ENCODE results near the gene ANKLE1.
A peak's percentile ranks its signal among the peaks of the same experiment; 100 is the strongest.
"Not testable (repeated sequence)": the region's sequence is repeated elsewhere in the genome, so short reads cannot be mapped to it uniquely, and the experiment has no call there.

The ANKLE1 gene

GRCh38 chr19:17248011-17248776 lies 33.5 kb upstream of the ANKLE1 start:
- no peak for DNase-seq

DNA sequence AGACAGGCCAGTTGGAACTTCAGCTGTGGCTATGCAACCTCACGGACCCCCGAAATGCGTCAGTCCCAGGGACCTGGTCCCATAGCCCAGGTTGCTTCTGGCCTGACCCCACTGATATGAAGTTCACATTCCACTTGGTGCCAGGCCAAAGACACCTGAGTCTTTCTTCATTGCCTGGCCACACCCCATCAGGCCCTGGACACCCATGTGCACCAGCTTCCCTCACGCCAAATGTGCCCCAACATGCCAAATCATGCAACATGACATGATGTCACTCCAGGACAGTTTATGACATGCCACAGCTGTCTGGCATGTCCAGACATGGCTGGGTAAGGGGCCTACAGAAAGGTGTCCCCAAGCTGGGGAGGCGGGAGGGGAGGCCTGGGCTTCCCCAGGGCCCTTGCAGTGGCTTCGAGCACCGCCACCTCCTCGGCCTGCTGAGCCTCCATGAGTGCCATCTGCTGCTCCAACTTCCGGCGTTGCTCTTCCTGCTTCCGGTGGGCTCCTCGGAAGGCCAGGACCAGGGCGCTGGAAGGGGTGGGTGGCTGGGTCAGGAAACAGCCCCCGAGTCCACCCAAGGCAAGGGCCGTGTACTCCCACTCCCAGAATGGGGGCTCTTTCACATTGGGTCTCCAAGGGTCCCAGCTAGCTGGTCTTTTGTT lies 31.7 kb upstream of the ANKLE1 start:
- DNase-seq = no peak

DNA sequence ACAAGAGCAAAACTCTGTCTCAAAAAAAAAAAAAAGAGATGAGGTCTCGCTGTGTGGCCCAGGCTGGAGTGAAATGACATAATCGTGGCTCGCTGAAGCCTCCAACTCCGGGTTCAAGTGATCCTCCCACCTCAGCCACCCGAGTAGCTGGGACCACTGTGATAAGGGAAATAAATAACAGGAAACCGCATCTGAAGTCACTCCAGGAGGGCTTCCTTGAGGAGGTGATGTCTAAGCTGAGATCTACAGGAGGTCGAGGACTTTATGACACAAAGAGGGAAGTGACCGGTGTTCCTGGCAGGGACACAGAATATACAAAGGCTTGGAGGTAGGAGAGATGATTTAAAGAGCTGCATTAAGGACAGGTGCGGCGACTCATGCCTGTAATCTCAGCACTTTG lies 27.1 kb upstream of the ANKLE1 start:
- DNase-seq = no peak

DNA sequence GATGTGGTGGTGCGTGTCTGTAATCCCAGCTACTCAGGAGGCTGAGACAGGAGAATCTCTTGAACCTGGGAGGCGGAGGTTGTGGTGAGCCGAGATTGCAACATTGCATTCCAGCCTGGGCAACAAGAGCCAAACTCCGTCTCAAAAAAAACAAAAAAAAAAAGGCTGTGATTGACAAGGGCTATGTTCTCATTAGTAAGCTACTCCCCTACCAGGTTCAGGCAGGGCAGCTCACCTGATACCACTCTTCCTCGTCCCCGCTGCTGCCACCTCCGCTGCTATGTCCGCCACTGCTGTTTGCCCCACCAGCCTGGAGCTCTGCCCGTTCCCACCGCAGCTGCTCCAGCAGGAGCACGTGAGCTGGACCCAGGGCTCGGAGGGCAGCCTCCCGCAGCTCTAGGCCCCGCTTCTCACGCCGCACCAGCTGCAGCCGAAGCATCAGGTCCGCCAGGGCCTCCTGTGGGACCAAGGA lies 26.5 kb upstream of the ANKLE1 start:
- DNase-seq = no peak

- no peak for DNase-seq
Observed at GRCh38 chr19:17256130-17256529, 25.6 kb upstream of the ANKLE1 start.

GRCh38 chr19:17259118-17259780 lies 22.5 kb upstream of the ANKLE1 start:
- no peak for DNase-seq

DNA sequence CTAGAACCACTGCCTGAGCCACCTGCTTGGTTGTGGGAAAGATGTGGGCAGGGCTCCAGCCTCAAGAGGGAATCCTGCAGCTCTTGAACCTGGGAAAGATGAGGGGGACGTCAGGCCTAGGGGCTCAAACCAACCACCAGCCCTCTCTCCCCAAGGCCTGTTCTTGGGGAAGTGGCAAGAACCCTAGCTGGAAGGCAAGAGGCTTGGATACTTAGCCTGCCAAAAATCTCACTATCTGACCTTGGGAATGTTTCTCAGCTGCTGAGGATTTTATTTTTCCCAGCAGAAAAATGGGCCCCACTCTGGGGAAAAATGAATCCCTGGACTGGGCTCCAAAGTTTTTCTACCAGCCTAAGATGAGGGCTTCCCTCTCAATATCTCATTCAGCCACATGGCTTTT lies 21.8 kb upstream of the ANKLE1 start:
- DNase-seq = no peak

DNA sequence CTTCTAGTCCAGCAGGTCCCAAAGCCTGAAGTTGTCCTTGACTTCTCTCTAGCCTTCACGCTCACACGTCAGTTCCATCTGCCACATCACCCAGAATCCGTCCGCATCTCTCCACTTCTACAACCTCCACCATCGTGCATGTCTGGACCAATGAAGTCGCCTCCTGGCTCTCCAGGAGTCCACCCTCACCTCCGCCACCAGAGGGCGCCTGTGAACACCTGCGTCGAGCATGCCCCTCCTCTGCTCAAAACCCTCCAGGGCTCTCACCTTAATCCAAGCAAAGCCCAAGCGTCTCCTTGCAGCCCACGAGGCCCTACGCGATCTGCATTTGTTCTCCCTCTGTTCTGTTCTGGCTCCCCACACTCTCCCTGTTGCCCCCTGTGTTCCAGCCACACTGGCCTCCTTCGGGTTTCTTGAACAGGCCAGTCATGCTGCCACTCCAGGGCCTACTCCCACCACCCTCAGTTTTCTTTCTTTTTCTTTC lies 20.8 kb upstream of the ANKLE1 start:
- peak in 10 of 14 donors; percentile 15 to 53 (median 26) for DNase-seq

DNA sequence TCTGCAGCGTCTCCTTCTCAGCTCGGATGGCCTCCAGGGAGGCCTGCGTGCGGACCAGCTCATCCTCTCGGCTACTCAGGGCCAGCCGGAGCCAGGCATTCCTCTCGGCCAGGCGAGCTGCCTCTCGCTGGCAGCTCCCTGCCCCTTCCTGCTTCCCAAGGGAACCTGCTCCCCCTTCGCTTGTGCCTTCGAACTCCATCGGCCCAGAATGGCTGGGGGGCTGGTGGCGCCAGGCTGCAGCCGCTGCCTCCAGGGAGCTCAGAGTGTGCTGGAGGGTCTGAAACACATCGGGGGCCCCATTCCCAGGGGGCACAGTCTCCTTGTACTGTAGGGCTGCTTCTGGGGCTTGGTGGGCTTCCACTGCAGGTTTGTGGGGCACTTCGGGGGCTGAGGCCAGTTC lies 19.1 kb upstream of the ANKLE1 start:
- DNase-seq = no peak

DNA sequence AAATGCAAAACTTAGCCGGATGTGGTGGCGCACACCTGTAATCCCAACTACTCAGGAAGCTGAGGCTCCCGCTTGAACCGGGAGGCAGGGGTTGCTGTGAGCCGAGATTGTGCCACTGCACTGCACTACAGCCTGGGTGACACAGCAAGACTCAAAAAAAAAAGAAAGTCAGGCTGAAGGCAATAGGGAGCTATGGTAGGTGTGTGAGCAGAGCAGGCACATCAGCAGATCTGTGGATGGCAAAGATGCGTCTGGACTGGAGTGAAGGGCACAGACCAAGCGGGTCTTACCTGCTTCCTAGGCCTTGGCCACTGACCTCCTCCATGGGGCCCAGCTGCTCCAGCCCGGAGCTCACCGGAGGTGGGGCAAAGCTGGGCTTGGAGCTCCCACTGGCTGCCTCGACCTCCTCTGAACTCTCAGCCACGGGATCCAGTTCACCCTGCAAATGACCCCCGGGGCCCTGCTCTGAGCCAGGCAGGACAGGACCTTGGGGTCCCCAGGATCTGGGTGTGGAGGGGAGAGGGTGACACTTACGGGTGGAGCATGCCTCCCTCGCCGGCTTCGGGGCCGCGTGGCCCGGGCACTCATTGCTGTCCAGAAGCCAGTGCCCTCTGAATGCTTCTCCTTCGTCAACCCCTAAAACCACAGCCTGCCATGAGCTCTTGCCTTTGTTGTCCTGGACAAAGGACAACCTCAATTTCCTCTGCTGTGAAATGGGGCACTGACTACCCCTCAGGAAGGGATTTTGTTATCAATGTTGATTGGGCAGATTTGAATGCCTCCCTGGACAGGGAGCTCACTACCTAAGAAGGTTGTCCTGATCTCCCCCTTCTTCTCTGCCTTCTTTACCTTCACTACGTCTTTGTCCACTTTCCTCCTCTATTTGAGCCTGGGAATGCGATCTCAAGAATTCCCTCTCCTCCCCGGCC lies 17.7 kb upstream of the ANKLE1 start:
- no peak for DNase-seq

DNA sequence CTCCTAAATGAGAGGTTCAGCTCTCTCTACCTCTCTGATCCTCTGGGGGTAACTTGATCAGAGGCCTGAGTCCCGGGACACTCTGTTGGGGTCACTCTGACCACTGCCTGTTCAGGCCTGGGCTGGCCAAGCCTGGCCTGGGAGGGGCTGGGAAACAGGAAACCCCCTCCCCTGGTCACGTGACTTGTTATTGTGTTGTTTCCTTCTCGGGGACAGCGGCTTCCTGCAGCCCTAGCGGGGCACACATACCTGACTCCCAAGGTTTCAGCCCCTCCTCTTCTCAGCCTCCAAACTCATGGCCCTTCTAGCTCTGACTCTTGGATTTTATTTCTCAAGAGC lies 17.1 kb upstream of the ANKLE1 start, which contains the start of gene USHBP1:
USHBP1 (minus strand) TSS at position 105 of the 339 bp plus-strand sequence. CDS start 446 bp downstream, outside the sequence.
- DNase-seq = no peak

DNA sequence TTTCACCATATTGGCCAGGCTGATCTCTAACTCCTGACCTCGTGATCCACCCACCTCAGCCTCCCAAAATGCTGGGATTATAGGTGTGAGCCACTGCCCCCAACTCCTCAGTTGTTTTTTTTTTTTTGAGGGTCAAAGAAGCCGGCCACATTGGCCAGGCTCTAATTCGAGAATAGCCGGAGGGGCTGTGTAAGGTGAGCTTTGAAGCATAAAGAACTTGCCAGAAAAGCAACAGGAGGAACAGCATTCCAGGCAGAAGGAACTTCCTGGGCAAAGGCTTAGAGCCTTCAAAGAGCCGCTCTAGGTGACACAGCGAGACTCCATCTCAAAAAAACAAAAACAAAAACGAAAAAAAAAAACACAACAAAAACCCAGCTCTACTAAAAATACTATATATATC lies 15.7 kb upstream of the ANKLE1 start:
- DNase-seq = no peak

- DNase-seq = no peak
Observed at GRCh38 chr19:17266589-17266974, 15.1 kb upstream of the ANKLE1 start.

- peak; percentile 73 to 100 (median 94) for DNase-seq
Observed at GRCh38 chr19:17266975-17267788, 14.5 kb upstream of the ANKLE1 start, which contains the start of gene BABAM1. TSS of gene BABAM1 (plus strand) at chr19:17267443. CDS start at chr19:17268807, 1,364 bp downstream.

DNA sequence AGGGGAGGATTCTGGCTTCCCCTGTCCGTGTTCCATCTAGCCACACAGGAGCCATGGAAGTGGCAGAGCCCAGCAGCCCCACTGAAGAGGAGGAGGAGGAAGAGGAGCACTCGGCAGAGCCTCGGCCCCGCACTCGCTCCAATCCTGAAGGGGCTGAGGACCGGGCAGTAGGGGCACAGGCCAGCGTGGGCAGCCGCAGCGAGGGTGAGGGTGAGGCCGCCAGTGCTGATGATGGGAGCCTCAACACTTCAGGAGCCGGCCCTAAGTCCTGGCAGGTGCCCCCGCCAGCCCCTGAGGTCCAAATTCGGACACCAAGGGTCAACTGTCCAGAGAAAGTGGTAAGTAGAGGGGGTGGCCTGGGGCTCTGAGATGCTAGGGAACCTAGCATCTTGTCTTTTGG lies 12.9 kb upstream of the ANKLE1 start:
- DNase-seq = no peak

- DNase-seq = not testable (repeated sequence)
Observed at GRCh38 chr19:17274892-17275291, 6.8 kb upstream of the ANKLE1 start.

DNA sequence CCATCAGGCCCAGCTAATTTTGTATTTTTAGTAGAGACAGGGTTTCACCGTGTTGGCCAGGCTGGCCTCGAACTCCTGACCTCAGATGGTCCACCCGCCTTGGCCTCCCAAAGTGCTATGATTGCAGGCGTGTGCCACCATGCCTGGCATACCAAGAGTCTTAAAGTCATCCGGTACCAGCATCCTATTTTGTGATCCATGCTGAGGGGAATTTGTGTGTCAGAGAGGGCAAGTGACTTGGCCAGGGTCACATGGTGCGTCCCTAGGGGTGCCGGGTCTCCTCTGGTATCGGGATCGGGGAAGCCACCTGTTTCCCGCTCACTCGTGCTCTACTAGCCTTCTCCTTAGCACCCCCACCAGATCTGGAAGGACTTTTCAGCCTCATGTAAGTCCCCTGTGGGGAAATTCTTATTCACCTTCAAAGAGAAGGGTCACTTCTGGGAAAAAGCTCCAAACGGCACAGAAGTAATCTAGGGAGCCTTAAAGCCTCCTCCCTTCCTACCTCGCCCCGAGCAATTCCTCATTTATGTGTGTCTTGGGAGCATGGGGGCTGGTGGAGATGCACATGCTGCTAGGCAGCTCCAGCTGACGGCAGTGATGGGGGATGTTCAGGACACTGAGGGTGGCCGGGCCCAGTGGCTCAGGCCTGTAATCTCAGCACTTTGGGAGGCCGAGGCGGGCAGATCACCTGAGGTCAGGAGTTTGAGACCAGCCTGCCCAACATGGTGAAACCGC lies 6.1 kb upstream of the ANKLE1 start:
- DNase-seq = no peak

DNA sequence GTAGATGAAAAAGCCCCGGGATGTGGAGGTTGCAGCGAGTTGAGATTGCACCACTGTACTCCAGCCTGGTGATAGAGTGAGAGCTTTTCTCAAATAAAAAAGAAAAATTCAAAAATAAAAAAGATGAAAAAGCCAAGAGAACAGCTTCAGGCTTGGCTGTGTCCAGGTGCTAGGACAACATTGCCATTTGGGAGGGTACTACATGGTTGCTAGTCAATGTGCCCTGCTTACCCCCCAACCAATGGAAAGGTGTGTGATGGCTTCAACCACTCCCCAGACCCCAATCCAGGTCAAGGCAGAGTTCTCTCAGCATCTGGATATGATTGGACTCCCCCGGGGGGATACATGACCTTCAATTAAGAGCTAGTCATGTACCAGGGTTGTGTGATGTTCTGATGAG lies 2.3 kb upstream of the ANKLE1 start:
- no peak for DNase-seq

DNA sequence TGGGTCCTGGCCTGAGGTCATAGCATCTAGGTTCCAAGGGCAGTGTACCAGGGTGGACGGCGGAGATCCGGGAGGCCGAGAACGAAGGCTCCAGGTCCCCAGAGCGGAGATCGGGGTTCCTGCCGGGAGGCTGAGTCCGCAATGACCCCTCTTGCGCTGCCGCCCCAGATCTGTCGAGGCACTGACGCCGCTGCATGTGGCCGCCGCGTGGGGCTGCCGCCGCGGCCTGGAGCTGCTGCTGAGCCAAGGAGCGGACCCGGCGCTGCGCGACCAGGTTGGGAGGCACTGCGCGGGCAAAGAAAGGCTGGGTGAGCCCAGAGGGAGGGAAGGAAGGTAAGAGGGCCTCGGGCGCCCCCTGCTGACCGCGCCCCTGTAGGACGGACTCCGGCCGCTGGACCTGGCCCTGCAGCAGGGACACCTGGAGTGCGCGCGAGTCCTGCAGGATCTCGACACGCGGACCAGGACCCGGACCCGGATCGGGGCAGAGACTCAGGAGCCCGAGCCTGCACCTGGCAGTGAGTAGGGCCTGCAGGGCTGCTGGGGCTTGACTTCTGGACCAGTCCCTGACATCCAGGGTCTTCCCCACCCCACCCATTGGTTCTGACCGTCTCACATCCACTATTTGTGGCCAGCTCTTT lies 906 bp downstream of the ANKLE1 start:
- DNase-seq = peak in 13 of 14 donors; percentile 17 to 75 (median 29)

DNA sequence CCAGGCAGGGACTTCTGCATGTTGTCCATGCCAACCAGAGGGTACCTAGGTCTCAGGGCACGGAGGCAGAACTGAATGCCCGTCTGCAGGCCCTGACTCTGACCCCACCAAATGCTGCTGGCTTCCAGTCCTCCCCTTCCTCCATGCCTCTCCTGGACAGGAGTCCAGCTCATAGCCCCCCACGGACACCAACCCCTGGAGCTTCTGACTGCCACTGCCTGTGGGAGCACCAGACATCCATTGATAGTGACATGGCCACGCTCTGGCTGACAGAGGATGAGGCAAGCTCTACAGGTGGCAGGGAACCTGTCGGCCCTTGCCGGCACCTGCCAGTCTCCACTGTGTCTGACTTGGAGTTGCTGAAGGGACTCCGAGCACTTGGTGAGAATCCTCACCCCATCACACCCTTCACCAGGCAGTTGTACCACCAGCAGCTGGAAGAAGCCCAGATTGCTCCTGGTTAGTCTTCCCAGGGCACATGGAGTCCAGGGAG lies 1.8 kb downstream of the ANKLE1 start:
- no peak for DNase-seq
